Mesodermal cell (in vitro differentiated cells): ENCODE measurements around the gene PCSK9.
"Not testable (repeated sequence)": the region's sequence is repeated elsewhere in the genome, so short reads cannot be mapped to it uniquely, and the experiment has no call there.

Experiments used
- H3K27ac ChIP-seq: 2 replicates; pipeline ENCODE4 v1.7.0; 2013; ENCODE audit warnings: mild to moderate bottlenecking, low read depth, low read length, moderate library complexity; ENCODE audit not compliant: severe bottlenecking
- H3K36me3 ChIP-seq: 2 replicates; pipeline ENCODE4 v1.7.1; 2013; ENCODE audit warnings: mild to moderate bottlenecking, low read length, moderate library complexity; ENCODE audit not compliant: control insufficient read depth, insufficient read depth
- H3K4me1 ChIP-seq: one replicate; pipeline ENCODE4 v1.7.1; 2013; ENCODE audit warnings: mild to moderate bottlenecking, low read length; ENCODE audit not compliant: insufficient read depth, control insufficient read depth, poor library complexity, severe bottlenecking
- H3K4me3 ChIP-seq: 2 replicates; pipeline ENCODE4 v1.7.0; 2013; ENCODE audit warnings: low read length, control low read depth, mild to moderate bottlenecking; ENCODE audit not compliant: insufficient read depth, poor library complexity, severe bottlenecking; ENCODE audit errors: extremely low read depth
- H3K9me3 ChIP-seq: 2 replicates; pipeline ENCODE4 v1.7.1; 2013; ENCODE audit warnings: mild to moderate bottlenecking, low read length, moderate library complexity; ENCODE audit not compliant: control insufficient read depth
- WGBS, 2 experiments: methylation state at CpG; one replicate each; pipeline ENCODE4 v1.1.5; 2013; ENCODE audit warnings: missing lambda C conversion rate in 2 of 2; ENCODE audit not compliant: insufficient coverage in 2 of 2; 5-methylcytosine and 5-hydroxymethylcytosine counted together

The PCSK9 gene

GRCh38 chr1:55010194-55010886, 29.0 kb upstream of the PCSK9 start:
- Histone ChIP-seq H3K4me1 (no peaks in the 10 kb centered on the region), H3K9me3 (no peaks in the 10 kb centered on the region), H3K36me3 (no peaks in the 10 kb centered on the region), H3K4me3 (no peak overlapping the region), H3K27ac (no peak overlapping the region)
- 86% methylated on average over 8 of the region's 9 CpGs for WGBS, 2 experiments

DNA sequence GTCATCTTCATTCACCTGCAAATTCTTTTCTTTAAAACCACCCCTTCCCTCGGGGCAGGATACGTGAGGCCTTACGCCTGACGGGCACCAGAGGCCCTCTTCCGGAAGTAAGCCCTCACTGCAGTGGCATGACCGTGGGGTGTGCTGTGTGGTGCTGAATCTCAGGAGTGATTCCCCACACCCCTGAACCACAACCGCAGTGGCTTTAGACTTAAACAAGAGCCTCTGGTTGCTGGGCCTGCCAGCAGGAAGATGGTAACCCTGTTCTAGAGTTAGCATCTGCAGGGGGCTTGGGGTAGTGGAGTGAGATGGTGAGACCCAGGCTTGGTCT, 28.5 kb upstream of the PCSK9 start:
- no peaks in the 10 kb centered on the region for H3K9me3 ChIP-seq
- no peak overlapping the region for H3K4me3 ChIP-seq
- WGBS, 2 experiments: 50 to 93% methylated on average over 1 to 5 of the region's 7 CpGs
- no peak overlapping the region for H3K27ac ChIP-seq
- no peaks in the 10 kb centered on the region for H3K4me1 ChIP-seq
- H3K36me3 ChIP-seq: no peaks in the 10 kb centered on the region

GRCh38 chr1:55012661-55013060, 26.7 kb upstream of the PCSK9 start:
- no peaks in the 10 kb centered on the region for H3K9me3 ChIP-seq
- H3K27ac ChIP-seq: no peak overlapping the region
- no peaks in the 10 kb centered on the region for H3K36me3 ChIP-seq
- H3K4me3 ChIP-seq: no peak overlapping the region
- H3K4me1 ChIP-seq: no peaks in the 10 kb centered on the region
- 86 to 100% methylated on average over 1 of the region's 1 CpG for WGBS, 2 experiments

GRCh38 chr1:55015123-55015522, 24.2 kb upstream of the PCSK9 start:
- Histone ChIP-seq H3K4me1 (no peaks in the 10 kb centered on the region), H3K4me3 (no peak overlapping the region), H3K9me3 (no peaks in the 10 kb centered on the region), H3K36me3 (no peaks in the 10 kb centered on the region), H3K27ac (no peak overlapping the region)
- 89 to 96% methylated on average over 3 to 5 of the region's 5 CpGs for WGBS, 2 experiments

GRCh38 chr1:55015731-55016620, 23.4 kb upstream of the PCSK9 start:
- no peak overlapping the region for H3K4me3 ChIP-seq
- H3K4me1 ChIP-seq: no peaks in the 10 kb centered on the region
- H3K9me3 ChIP-seq: no peaks in the 10 kb centered on the region
- no peak overlapping the region for H3K27ac ChIP-seq
- WGBS, 2 experiments: 85 to 86% methylated on average over 7 to 10 of the region's 12 CpGs
- H3K36me3 ChIP-seq: no peaks in the 10 kb centered on the region

DNA sequence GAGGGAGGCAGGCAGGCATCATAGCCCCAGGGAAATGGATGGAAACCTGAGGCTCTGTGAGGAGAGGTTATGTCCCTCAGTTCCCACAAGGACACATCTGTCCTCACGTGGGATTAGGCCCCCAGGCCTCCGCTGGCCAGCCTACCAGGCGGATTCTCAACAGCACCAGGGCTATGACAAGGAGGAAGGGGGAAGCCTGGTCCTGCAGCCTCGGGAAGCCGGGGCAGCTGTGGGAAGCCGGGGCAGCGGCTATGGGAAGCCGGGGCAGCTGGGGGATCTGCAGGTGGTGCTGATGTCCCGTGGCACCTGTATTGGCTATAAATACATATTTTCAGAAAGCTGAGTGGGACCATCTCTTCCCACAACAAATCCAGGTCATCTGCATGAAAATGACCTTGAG, 21.0 kb upstream of the PCSK9 start:
- H3K36me3 ChIP-seq: no peaks in the 10 kb centered on the region
- no peaks in the 10 kb centered on the region for H3K9me3 ChIP-seq
- WGBS, 2 experiments: 94% methylated on average over 4 of the region's 9 CpGs; no CpG with 5 or more reads in 1 of the 2 experiments
- H3K4me3 ChIP-seq: no peak overlapping the region
- H3K4me1 ChIP-seq: no peaks in the 10 kb centered on the region
- H3K27ac ChIP-seq: no peak overlapping the region

DNA sequence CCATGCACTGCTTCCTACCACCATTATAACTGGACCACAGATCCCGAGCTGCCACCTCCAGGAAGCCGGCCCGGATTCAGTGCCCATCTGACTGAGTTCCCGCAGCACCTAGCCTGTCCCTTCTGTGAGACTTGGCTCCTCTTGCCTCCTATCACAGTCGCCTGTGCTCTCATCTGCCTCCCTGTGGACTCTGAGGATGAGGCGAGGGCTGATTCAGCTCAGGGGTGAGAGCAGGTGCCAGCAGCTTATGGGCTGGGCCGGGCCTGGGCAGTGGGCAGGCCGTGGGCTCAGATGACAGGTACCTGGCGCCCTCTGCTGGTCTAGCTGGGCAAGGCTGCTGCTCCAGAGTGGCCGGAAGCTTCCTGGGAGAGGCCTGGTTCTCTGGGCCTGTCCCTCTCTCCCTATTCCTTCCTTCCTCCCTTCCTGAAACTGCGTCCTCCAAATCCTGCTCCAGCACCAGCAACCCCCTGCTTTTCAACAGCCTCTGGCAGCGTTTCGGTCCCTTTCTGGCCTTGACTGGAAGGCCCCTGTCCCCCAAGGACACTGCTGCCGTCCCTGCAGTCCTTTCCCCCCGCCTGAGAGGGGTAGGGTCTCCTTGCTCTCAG, 17.3 kb upstream of the PCSK9 start:
- 33 to 47% methylated on average over 13 to 14 of the region's 15 CpGs for WGBS, 2 experiments
- H3K27ac ChIP-seq: no peak overlapping the region

GRCh38 chr1:55024163-55024562, 15.2 kb upstream of the PCSK9 start:
- not testable (repeated sequence) for H3K36me3 ChIP-seq, H3K4me3 ChIP-seq, H3K9me3 ChIP-seq, H3K27ac ChIP-seq, H3K4me1 ChIP-seq
- 20 to 33% methylated on average over 1 of the region's 10 CpGs for WGBS, 2 experiments

More for the DNA sequence above, 17.3 kb upstream of the PCSK9 start:
- no peaks in the 10 kb centered on the region for H3K36me3 ChIP-seq
- H3K9me3 ChIP-seq: no peaks in the 10 kb centered on the region
- no peak overlapping the region for H3K4me3 ChIP-seq
- H3K4me1 ChIP-seq: no peaks in the 10 kb centered on the region

DNA sequence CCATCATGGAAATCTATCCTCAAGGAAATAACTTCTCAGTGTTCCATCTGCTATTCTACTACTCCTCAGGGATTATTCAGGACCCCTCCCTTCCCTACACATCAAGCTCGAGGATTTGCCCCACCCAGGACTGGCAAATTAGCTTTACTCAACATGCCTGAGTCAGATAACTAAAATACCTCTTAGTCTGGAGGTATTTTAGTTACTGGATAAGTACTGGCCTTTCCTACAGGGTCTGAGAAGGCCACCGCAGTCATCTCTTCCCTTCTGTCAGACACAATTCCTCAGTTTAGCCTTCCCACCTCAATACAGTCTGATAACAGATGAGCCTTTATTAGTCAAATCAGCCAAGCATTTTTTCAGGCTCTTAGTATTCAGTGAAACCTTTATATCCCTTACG, 12.7 kb upstream of the PCSK9 start:
- H3K9me3 ChIP-seq, H3K36me3 ChIP-seq, H3K27ac ChIP-seq, H3K4me3 ChIP-seq, H3K4me1 ChIP-seq: not testable (repeated sequence)
- 100% methylated on average over 1 of the region's 3 CpGs; no CpG with 5 or more reads in 1 of the 2 experiments for WGBS, 2 experiments

- not testable (repeated sequence) for H3K9me3 ChIP-seq, H3K4me3 ChIP-seq, H3K27ac ChIP-seq, H3K36me3 ChIP-seq, H3K4me1 ChIP-seq
- WGBS, 2 experiments: 94% methylated on average over 5 of the region's 5 CpGs; no CpG with 5 or more reads in 1 of the 2 experiments
Measured at GRCh38 chr1:55031098-55031497, 8.2 kb upstream of the PCSK9 start.

- WGBS, 2 experiments: 84 to 86% methylated on average over 5 of the region's 7 CpGs
- H3K4me1 ChIP-seq: no peaks in the 10 kb centered on the region
- H3K9me3 ChIP-seq: no peaks in the 10 kb centered on the region
- H3K27ac ChIP-seq: no peak overlapping the region
- no peaks in the 10 kb centered on the region for H3K36me3 ChIP-seq
- H3K4me3 ChIP-seq: no peak overlapping the region
Measured at GRCh38 chr1:55033265-55033614, 6.1 kb upstream of the PCSK9 start.
